ENCODE measurements around the gene AGPAT2.

GRCh38 chr9:136686794-136687711, at the start of gene AGPAT2:
- TF ChIP-seq CTCF (IDR thresholded peaks at IDR 0.05) = peak in 1 of 7 experiments; percentile 25
- TF ChIP-seq POLR2A (IDR thresholded peaks at IDR 0.05) = peak; percentile 75 to 88 (median 82)

Measured in body of pancreas (tissue), 4 donors.